H1 (cell line): ENCODE data around the gene CCSAP. TPM values are rescaled to one million over a fixed set of nuclear protein-coding genes. Genes with fewer than 3 reads are reported as not detected.

ENCODE experiments used
- CTCF ChIA-PET: fragments of 300-600 bp; sonication (Branson Sonifier 250); formaldehyde crosslinking; loops from one replicate; lab custom pipeline; 2021; ENCODE audit not compliant: partially characterized antibody; lab: Charles Lee
- POLR2A ChIA-PET: fragments of 300-600 bp; sonication (Branson Sonifier 250); formaldehyde crosslinking; loops from one replicate; lab custom pipeline; 2021; ENCODE audit warnings: inconsistent platforms; ENCODE audit not compliant: partially characterized antibody; lab: Charles Lee
- DNase-seq, 2 experiments: peaks; one replicate each; pipeline versions ENCODE4 v3.0.0 to v3.0.0-alpha.2; 2010 to 2022; ENCODE audit warnings: low spot score in 2 of 2, low read depth in 1 of 2, mixed read lengths in 1 of 2
- FAIRE-seq: peaks from 2 replicates; lab custom pipeline; 2011; peaks lifted over from hg19 to GRCh38; lab: Jason Lieb, UNC
- H2AFZ ChIP-seq: 2 replicates; pipeline ENCODE4 v1.8.1; 2012; ENCODE audit warnings: low read length, inconsistent platforms
- H2AK5ac ChIP-seq: 2 replicates; pipeline ENCODE4 v1.6.1; 2013; ENCODE audit warnings: low read depth, low read length
- H2BK120ac ChIP-seq: replicated peaks from 2 replicates; pipeline ENCODE3; 2013; ENCODE audit warnings: low read depth, low read length, inconsistent platforms
- H2BK12ac ChIP-seq: 2 replicates; pipeline ENCODE4 v1.6.1; 2013; ENCODE audit warnings: low read depth, low read length
- H2BK15ac ChIP-seq: 2 replicates; pipeline ENCODE4 v1.6.1; 2013; ENCODE audit warnings: low read length
- H2BK20ac ChIP-seq: 2 replicates; pipeline ENCODE4 v1.6.1; 2013; ENCODE audit warnings: low read length
- H2BK5ac ChIP-seq: 2 replicates; pipeline ENCODE4 v1.6.1; 2013; ENCODE audit warnings: low read depth, low read length
- H3K14ac ChIP-seq: 2 replicates; pipeline ENCODE4 v1.6.1; 2013; ENCODE audit warnings: inconsistent platforms; ENCODE audit not compliant: insufficient read length
- H3K18ac ChIP-seq: 2 replicates; pipeline ENCODE4 v1.6.1; 2013; ENCODE audit warnings: low read length; ENCODE audit errors: extremely low read depth
- H3K23ac ChIP-seq: 2 replicates; pipeline ENCODE4 v1.6.1; 2013; ENCODE audit warnings: inconsistent platforms; ENCODE audit not compliant: insufficient read length
- H3K23me2 ChIP-seq: 2 replicates; pipeline ENCODE4 v1.6.1; 2013; ENCODE audit warnings: low read depth, low read length
- H3K27ac ChIP-seq: 2 replicates; pipeline ENCODE4 v1.6.1; 2011; ENCODE audit warnings: low read depth, low read length, inconsistent platforms
- H3K27me3 ChIP-seq, 4 experiments: replicated peaks in 1 of 4; 1 replicate in 1 of 4; 2 replicates in 3 of 4; pipeline versions ENCODE4 v1.6.1 to v1.8.1; 2011 to 2013; ENCODE audit warnings: low read length in 3 of 4, mild to moderate bottlenecking in 3 of 4, inconsistent platforms in 2 of 4, mixed read lengths in 2 of 4, moderate library complexity in 1 of 4; ENCODE audit not compliant: control insufficient read depth in 3 of 4, insufficient read depth in 3 of 4; ENCODE audit errors: extremely low read depth in 1 of 4
- H3K36me3 ChIP-seq, 4 experiments: 2 replicates each; pipeline versions ENCODE4 v1.6.1 to v1.8.1; 2011 to 2013; ENCODE audit warnings: mild to moderate bottlenecking in 4 of 4, low read length in 3 of 4, moderate library complexity in 2 of 4, control low read depth in 1 of 4, inconsistent platforms in 1 of 4; ENCODE audit not compliant: insufficient read depth in 4 of 4, control insufficient read depth in 2 of 4
- H3K4ac ChIP-seq: replicated peaks from 2 replicates; pipeline ENCODE3; 2013; ENCODE audit warnings: low read length, low read depth, mixed read lengths, inconsistent platforms; ENCODE audit not compliant: insufficient read length
- H3K4me1 ChIP-seq, 4 experiments: replicated peaks in 1 of 4; 1 replicate in 1 of 4; 2 replicates in 3 of 4; pipeline versions ENCODE4 v1.6.1 to v1.8.1; 2011 to 2013; ENCODE audit warnings: low read length in 3 of 4, inconsistent platforms in 2 of 4, mixed read lengths in 1 of 4; ENCODE audit not compliant: insufficient read depth in 4 of 4, control insufficient read depth in 3 of 4
- H3K4me2 ChIP-seq, 2 experiments: 2 replicates each; pipeline versions ENCODE4 v1.6.1 to v1.8.1; 2011 to 2013; ENCODE audit warnings: low read depth in 2 of 2, low read length in 2 of 2, control low read depth in 1 of 2, inconsistent platforms in 1 of 2, mild to moderate bottlenecking in 1 of 2; ENCODE audit not compliant: insufficient read depth in 1 of 2
- H3K4me3 ChIP-seq, 4 experiments: fragments of 200-600, 300-600 bp in 1 of 4; sonication (generic), shearing (Covaris generic), sonication (Bioruptor Twin) in 1 of 4; 2 replicates each; pipeline versions ENCODE4 v1.5.1 to v1.8.1; 2011 to 2016; ENCODE audit warnings: low read length in 4 of 4, low read depth in 3 of 4, control low read depth in 2 of 4, inconsistent platforms in 2 of 4, mild to moderate bottlenecking in 2 of 4, mixed read lengths in 1 of 4, moderate library complexity in 1 of 4; ENCODE audit not compliant: insufficient read depth in 2 of 4; ENCODE audit errors: extremely low read depth in 1 of 4
- H3K56ac ChIP-seq: replicated peaks from 2 replicates; pipeline ENCODE3; 2013; ENCODE audit warnings: low read depth, mild to moderate bottlenecking, mixed read lengths, low read length, inconsistent platforms; ENCODE audit not compliant: insufficient read length
- H3K79me1 ChIP-seq: 2 replicates; pipeline ENCODE4 v1.6.1; 2013; ENCODE audit warnings: low read depth, low read length, control low read depth
- H3K79me2 ChIP-seq, 2 experiments: 2 replicates each; pipeline versions ENCODE4 v1.6.1 to v1.8.1; 2012 to 2013; ENCODE audit warnings: low read length in 2 of 2, mild to moderate bottlenecking in 2 of 2, inconsistent platforms in 1 of 2; ENCODE audit not compliant: insufficient read depth in 2 of 2, control insufficient read depth in 1 of 2
- H3K9ac ChIP-seq, 4 experiments: replicated peaks in 1 of 4; 1 replicate in 1 of 4; 2 replicates in 3 of 4; pipeline versions ENCODE4 v1.6.1 to v1.8.1; 2011 to 2013; ENCODE audit warnings: low read depth in 3 of 4, low read length in 3 of 4, control low read depth in 2 of 4, mild to moderate bottlenecking in 2 of 4, moderate library complexity in 2 of 4, inconsistent platforms in 1 of 4; ENCODE audit errors: extremely low read depth in 1 of 4
- H3K9me3 ChIP-seq, 2 experiments: 2 replicates each; pipeline versions ENCODE4 v1.6.1 to v1.8.1; 2012 to 2013; ENCODE audit warnings: mild to moderate bottlenecking in 2 of 2, moderate library complexity in 2 of 2, control low read depth in 1 of 2, inconsistent platforms in 1 of 2, low read depth in 1 of 2, low read length in 1 of 2, mixed read lengths in 1 of 2; ENCODE audit not compliant: insufficient read depth in 2 of 2
- H4K20me1 ChIP-seq, 2 experiments: replicated peaks in 1 of 2; 2 replicates each; pipeline versions ENCODE3 to v1.8.1; 2011 to 2013; ENCODE audit warnings: inconsistent platforms in 2 of 2, low read length in 2 of 2, mild to moderate bottlenecking in 1 of 2; ENCODE audit not compliant: insufficient read depth in 2 of 2, control insufficient read depth in 1 of 2
- H4K5ac ChIP-seq: 2 replicates; pipeline ENCODE4 v1.6.1; 2013; ENCODE audit warnings: low read length, low read depth, mixed read lengths, inconsistent platforms; ENCODE audit not compliant: insufficient read length
- H4K8ac ChIP-seq: 2 replicates; pipeline ENCODE4 v1.8.0; 2013; ENCODE audit warnings: mild to moderate bottlenecking, moderate library complexity, low read length, inconsistent platforms; ENCODE audit not compliant: insufficient read depth; ENCODE audit errors: extremely low read depth
- H4K91ac ChIP-seq: replicated peaks from 2 replicates; pipeline ENCODE3; 2013; ENCODE audit warnings: low read length, mixed read lengths, inconsistent platforms; ENCODE audit not compliant: insufficient read length
- CBX5 ChIP-seq: fragments of 300-800, 300-1000 bp; sonication (generic); IDR thresholded peaks from 2 replicates; pipeline ENCODE4 v1.7.1; 2016; ENCODE audit warnings: antibody characterized with exemption, low read length, low read depth
- HDAC6 ChIP-seq: IDR thresholded peaks from one replicate; pipeline ENCODE4 v1.7.1; 2012; ENCODE audit warnings: low read depth, mild to moderate bottlenecking, inconsistent platforms, low read length, moderate library complexity
- JUND ChIP-seq: IDR thresholded peaks from 2 replicates; pipeline ENCODE4 v1.6.1; 2011; ENCODE audit warnings: mild to moderate bottlenecking, improper control_type of control experiment, low read length
- NRF1 ChIP-seq: IDR thresholded peaks from 2 replicates; pipeline ENCODE4 v1.6.1; 2011; ENCODE audit warnings: mild to moderate bottlenecking, low read depth, low read length, improper control_type of control experiment
- PHF8 ChIP-seq: fragments of 200-600 bp; sonication (generic); conservative IDR thresholded peaks from 2 replicates; pipeline ENCODE4 v1.7.1; 2012; ENCODE audit warnings: low read depth, mild to moderate bottlenecking, inconsistent platforms, low read length, moderate library complexity
- RFX5 ChIP-seq: IDR thresholded peaks from 2 replicates; pipeline ENCODE4 v1.6.1; 2011; ENCODE audit warnings: low read depth, low read length, improper control_type of control experiment, borderline replicate concordance
- SIX5 ChIP-seq: IDR thresholded peaks from 2 replicates; pipeline ENCODE4 v1.6.1; 2011; ENCODE audit warnings: mild to moderate bottlenecking, low read depth, low read length
- SP2 ChIP-seq: IDR thresholded peaks from 2 replicates; pipeline ENCODE4 v1.6.1; 2012; ENCODE audit warnings: mild to moderate bottlenecking, low read length, inconsistent platforms
- SRF ChIP-seq: IDR thresholded peaks from 2 replicates; pipeline ENCODE4 v1.6.1; 2011; ENCODE audit warnings: mild to moderate bottlenecking, low read depth, low read length, moderate library complexity
- WGBS, 2 experiments: shearing (Covaris generic) in 1 of 2; methylation state at CpG; one replicate each; pipeline versions ENCODE4 v1.1.6 to v1.1.7; 2013 to 2015; ENCODE audit warnings: low lambda C conversion rate in 2 of 2, mixed read lengths in 2 of 2, inconsistent platforms in 1 of 2, low coverage in 1 of 2, missing lambda C conversion rate in 1 of 2; ENCODE audit not compliant: insufficient replicate concordance in 2 of 2, insufficient coverage in 1 of 2, insufficient read length in 1 of 2; ENCODE audit errors: extremely low coverage in 1 of 2, missing lambda C conversion rate in 1 of 2; 5-methylcytosine and 5-hydroxymethylcytosine counted together
- polyA plus RNA-seq, 7 experiments: library from polyadenylated mRNA; depleted of rRNA in 3 of 7; stranded (reverse) in 5 of 7; unstranded in 2 of 7; fragments of >200 nt in 5 of 7; fragments of 200-250 nt in 2 of 7; gene quantifications; 1 replicate in 5 of 7; 2 replicates in 1 of 7; 4 replicates in 1 of 7; pipeline versions ENCODE4 v1.2.1 to v1.2.3, GENCODE V29; 2011 to 2013; ENCODE audit warnings: missing spikeins in 2 of 7, mixed read lengths in 2 of 7
- total RNA-seq: library from RNA; stranded (reverse); fragmentation: NEBNext Ultra II Directional; extraction: Animal tissue kit (Norgen Biotek cat#: 25700); gene quantifications from 2 replicates; pipeline ENCODE4 v1.2.1, GENCODE V29; 2021
- TF ChIP-seq, protein P1 (sequence below): IDR thresholded peaks from 2 replicates; pipeline ENCODE4 v1.6.1; 2011; ENCODE audit warnings: low read length, improper control_type of control experiment

CCSAP gene
- total and polyA plus RNA-seq, 2 of the 8 experiments (the other 6 are each of a cell fraction or from before 2014, with no cell fraction given): 3.5 to 17.2 TPM

- Histone ChIP-seq H3K79me1 (no peaks in the 10 kb centered on the region), H2BK12ac (no peak overlapping the region), H3K9ac (no peak overlapping the region), H3K4me3 (no peak overlapping the region), H4K5ac (no peak overlapping the region), H3K4me2 (no peak overlapping the region), H3K14ac (no peak overlapping the region), H3K27ac (no peak overlapping the region), H3K79me2 (no peaks in the 10 kb centered on the region), H3K27me3 (no peaks in the 10 kb centered on the region), H3K23me2 (no peaks in the 10 kb centered on the region), H2AFZ (no peak overlapping the region), H3K18ac (no peak overlapping the region), H3K36me3 (no peaks in the 10 kb centered on the region), H4K91ac (no peak overlapping the region), H3K56ac (no peak overlapping the region), H4K20me1 (no peaks in the 10 kb centered on the region), H2BK20ac (no peak overlapping the region), H2AK5ac (no peak overlapping the region), H3K4ac (no peak overlapping the region), H2BK120ac (no peak overlapping the region), H3K23ac (no peak overlapping the region), H4K8ac (no peak overlapping the region), H3K4me1 (no peaks in the 10 kb centered on the region), H2BK15ac (no peak overlapping the region), H2BK5ac (no peak overlapping the region), H3K9me3 (no peaks in the 10 kb centered on the region)
- ChIA-PET CTCF (interaction anchor here (0.7 to 1.3 kb wide), 6 partner anchors 13 to 109 kb away, joined by 3 to 4 read pairs (median 3); no protein-coding TSS in a partner anchor), POLR2A (no interaction called here)
- FAIRE-seq: no peak
- 85% methylated on average over 6 of the region's 6 CpGs; no CpG with 5 or more reads in 1 of the 2 experiments for WGBS, 2 experiments
- TF ChIP-seq SP2: no peak
- TF ChIP-seq HDAC6: no peak
- TF ChIP-seq, protein P1, sequence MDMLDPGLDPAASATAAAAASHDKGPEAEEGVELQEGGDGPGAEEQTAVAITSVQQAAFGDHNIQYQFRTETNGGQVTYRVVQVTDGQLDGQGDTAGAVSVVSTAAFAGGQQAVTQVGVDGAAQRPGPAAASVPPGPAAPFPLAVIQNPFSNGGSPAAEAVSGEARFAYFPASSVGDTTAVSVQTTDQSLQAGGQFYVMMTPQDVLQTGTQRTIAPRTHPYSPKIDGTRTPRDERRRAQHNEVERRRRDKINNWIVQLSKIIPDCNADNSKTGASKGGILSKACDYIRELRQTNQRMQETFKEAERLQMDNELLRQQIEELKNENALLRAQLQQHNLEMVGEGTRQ: no peak
- no peak for TF ChIP-seq NRF1
- no peak for TF ChIP-seq PHF8
- TF ChIP-seq SRF: no peak
- no peak for TF ChIP-seq CBX5
- no peak for TF ChIP-seq JUND
- no peak for TF ChIP-seq RFX5
- TF ChIP-seq SIX5: no peak
- DNase-seq: peak in 1 of 2 experiments; percentile 20
Observed at GRCh38 chr1:229373395-229373794, 30.5 kb upstream of the CCSAP start.
